ENCODE results near the gene EDN2.

EDN2 gene

GRCh38 chr1:41517062-41517438 lies 32.6 kb upstream of the EDN2 start:
- DNase-seq (ENCODE audit: low read depth): no peak

- peak; percentile 20 for DNase-seq (ENCODE audit: low read depth)
Observed at GRCh38 chr1:41516168-41517061, 31.9 kb upstream of the EDN2 start.

- DNase-seq (ENCODE audit: low read depth): no peak
Observed at GRCh38 chr1:41515778-41516167, 31.3 kb upstream of the EDN2 start.

GRCh38 chr1:41515131-41515678 lies 30.7 kb upstream of the EDN2 start:
- DNase-seq (ENCODE audit: low read depth): no peak

GRCh38 chr1:41514381-41514780 lies 29.9 kb upstream of the EDN2 start:
- DNase-seq (ENCODE audit: low read depth): no peak

GRCh38 chr1:41513383-41513735 lies 28.9 kb upstream of the EDN2 start:
- no peak for DNase-seq (ENCODE audit: low read depth)

- no peak for DNase-seq (ENCODE audit: low read depth)
Observed at GRCh38 chr1:41512701-41513382, 28.4 kb upstream of the EDN2 start.

- DNase-seq (ENCODE audit: low read depth): no peak
Observed at GRCh38 chr1:41511239-41511540, 26.7 kb upstream of the EDN2 start.

- no peak for DNase-seq (ENCODE audit: low read depth)
Observed at GRCh38 chr1:41510531-41511238, 26.2 kb upstream of the EDN2 start.

GRCh38 chr1:41509270-41509671 lies 24.8 kb upstream of the EDN2 start:
- no peak for DNase-seq (ENCODE audit: low read depth)

GRCh38 chr1:41508290-41508689 lies 23.8 kb upstream of the EDN2 start:
- DNase-seq (ENCODE audit: low read depth): no peak

- no peak for DNase-seq (ENCODE audit: low read depth)
Observed at GRCh38 chr1:41507836-41508235, 23.4 kb upstream of the EDN2 start.

- DNase-seq (ENCODE audit: low read depth): no peak
Observed at GRCh38 chr1:41507110-41507720, 22.7 kb upstream of the EDN2 start.

- DNase-seq (ENCODE audit: low read depth): no peak
Observed at GRCh38 chr1:41504114-41505035, 19.9 kb upstream of the EDN2 start.

GRCh38 chr1:41503538-41504113 lies 19.1 kb upstream of the EDN2 start:
- no peak for DNase-seq (ENCODE audit: low read depth)

- no peak for DNase-seq (ENCODE audit: low read depth)
Observed at GRCh38 chr1:41502912-41503311, 18.4 kb upstream of the EDN2 start.

GRCh38 chr1:41501581-41501980 lies 17.1 kb upstream of the EDN2 start:
- DNase-seq (ENCODE audit: low read depth): no peak

- no peak for DNase-seq (ENCODE audit: low read depth)
Observed at GRCh38 chr1:41500781-41501518, 16.5 kb upstream of the EDN2 start.

- DNase-seq (ENCODE audit: low read depth): no peak
Observed at GRCh38 chr1:41500378-41500777, 15.9 kb upstream of the EDN2 start.

GRCh38 chr1:41499591-41499990 lies 15.1 kb upstream of the EDN2 start:
- no peak for DNase-seq (ENCODE audit: low read depth)

Data from stimulated activated CD8-positive, alpha-beta memory T cell treated with anti-CD3 and anti-CD28 coated beads, Interleukin-12 subunit alpha, Interleukin-12 subunit beta, amount 100 ng/mL, for 1 hour (primary cell).